SK-N-SH (cell line): ENCODE measurements around the gene CTNS.

Source experiments
- CTCF ChIP-seq: fragments of 200-600 bp; sonication (generic); IDR thresholded peaks from 2 replicates; pipeline ENCODE4 v1.6.1; 2017; ENCODE audit warnings: antibody characterized with exemption, mild to moderate bottlenecking, moderate library complexity
- EP300 ChIP-seq, 2 experiments: IDR thresholded peaks; 2 replicates each; pipeline versions ENCODE4 v1.4.0 to v1.6.1; 2012; ENCODE audit warnings: borderline replicate concordance in 1 of 2, low read depth in 1 of 2, low read length in 1 of 2
- EZH2phosphoT487 ChIP-seq: fragments of 200-600 bp; sonication (generic); IDR thresholded peaks from 2 replicates; pipeline ENCODE4 v1.6.1; 2017; ENCODE audit warnings: low read depth, mixed run types, mild to moderate bottlenecking, antibody characterized with exemption, moderate library complexity, borderline replicate concordance
- FOSL2 ChIP-seq: IDR thresholded peaks from 2 replicates; pipeline ENCODE4 v1.4.0; 2012; ENCODE audit warnings: low read depth, mild to moderate bottlenecking, moderate library complexity, borderline replicate concordance
- FOXJ3 ChIP-seq: sonication (generic); formaldehyde crosslinking; IDR thresholded peaks from 2 replicates; pipeline ENCODE4 v1.5.1; 2020; ENCODE audit warnings: mild to moderate bottlenecking, missing genetic modification reagents
- JUND ChIP-seq: IDR thresholded peaks from 2 replicates; pipeline ENCODE4 v1.4.0; 2012
- MAX ChIP-seq: IDR thresholded peaks from 2 replicates; pipeline ENCODE4 v1.4.0; 2012; ENCODE audit warnings: low read depth
- MXI1 ChIP-seq: IDR thresholded peaks from 2 replicates; pipeline ENCODE4 v1.6.1; 2012; ENCODE audit warnings: mild to moderate bottlenecking, low read depth, low read length, improper control_type of control experiment
- PBX3 ChIP-seq: IDR thresholded peaks from 2 replicates; pipeline ENCODE4; 2012
- POLR2AphosphoS5 ChIP-seq: IDR thresholded peaks from 2 replicates; pipeline ENCODE4 v1.6.1; 2012; ENCODE audit warnings: low read depth, low read length
- SMC3 ChIP-seq: IDR thresholded peaks from 2 replicates; pipeline ENCODE4 v1.6.1; 2012; ENCODE audit warnings: low read depth, low read length, improper control_type of control experiment
- TAF1 ChIP-seq: IDR thresholded peaks from 2 replicates; pipeline ENCODE4 v1.6.1; 2012; ENCODE audit warnings: low read depth, mild to moderate bottlenecking, low read length, moderate library complexity, borderline replicate concordance
- TEAD4 ChIP-seq: IDR thresholded peaks from 2 replicates; pipeline ENCODE4 v1.4.0; 2012; ENCODE audit warnings: mild to moderate bottlenecking, borderline replicate concordance; ENCODE audit not compliant: insufficient read depth
- YY1 ChIP-seq: IDR thresholded peaks from 2 replicates; pipeline ENCODE4 v1.4.0; 2012; ENCODE audit warnings: low read depth, mild to moderate bottlenecking

GRCh38 chr17:3679531-3680126 is 43.1 kb downstream of the CTNS start:
- no peak for TF ChIP-seq CTCF
- TF ChIP-seq SMC3, result no peak
- no peak for TF ChIP-seq MXI1
- TF ChIP-seq YY1, result no peak
- no peak for TF ChIP-seq TAF1
- no peak for TF ChIP-seq JUND
- no peak for TF ChIP-seq MAX
- TF ChIP-seq POLR2AphosphoS5, result no peak
- no peak for TF ChIP-seq EZH2phosphoT487
- TF ChIP-seq TEAD4, result no peak
- no peak for TF ChIP-seq EP300 (IDR thresholded peaks at IDR 0.05; ENCODE audit: borderline replicate concordance in 1 of 2, low read depth in 1 of 2, low read length in 1 of 2)
- TF ChIP-seq FOSL2, result no peak
- TF ChIP-seq FOXJ3 (CRISPR knock-in tag), result no peak
- no peak for TF ChIP-seq PBX3
